Activated B cell treated with CpG ODN at 0.5 μM for 24 hours (primary cell): ENCODE results near the gene LIMS2. TPM values are rescaled to one million over a fixed set of nuclear protein-coding genes. Genes with fewer than 3 reads are reported as not detected.

Experiments used
- ATAC-seq: fragments of 200-7000 bp; cut with Tn5 transposase; one replicate; pipeline ENCODE4 v1.10.0; 2021; ENCODE audit warnings: low read depth, mild to moderate bottlenecking, moderate library complexity
- CTCF ChIA-PET: fragments of 350-600 bp; sonication (Branson Sonifier 250); formaldehyde crosslinking; loops from one replicate; lab custom pipeline; 2021; ENCODE audit warnings: antibody characterized with exemption; lab: Charles Lee
- POLR2A ChIA-PET: fragments of 350-600 bp; sonication (Branson Sonifier 250); formaldehyde crosslinking; loops from one replicate; lab custom pipeline; 2021; ENCODE audit warnings: antibody characterized with exemption; lab: Charles Lee
- DNase-seq: peaks from one replicate; pipeline ENCODE4 v3.0.0; 2022
- H3K27ac Mint-ChIP-seq: one replicate; pipeline ENCODE4 v1.8.0; 2020; ENCODE audit warnings: mixed read lengths
- H3K27me3 Mint-ChIP-seq: one replicate; pipeline ENCODE4 v1.8.0; 2021; ENCODE audit warnings: mixed read lengths
- H3K36me3 Mint-ChIP-seq: one replicate; pipeline ENCODE4 v1.8.0; 2021; ENCODE audit warnings: low read depth, mixed read lengths
- H3K4me1 Mint-ChIP-seq: one replicate; pipeline ENCODE4 v1.8.0; 2021; ENCODE audit warnings: mixed read lengths
- H3K4me3 Mint-ChIP-seq: one replicate; pipeline ENCODE4 v1.8.0; 2020; ENCODE audit warnings: mild to moderate bottlenecking, mixed read lengths
- H3K9me3 Mint-ChIP-seq: one replicate; pipeline ENCODE4 v1.8.0; 2020; ENCODE audit warnings: mixed read lengths
- intact Hi-C: fragments of 100-400 bp; cut with micrococcal nuclease; formaldehyde crosslinking; loops from one replicate; pipeline ENCODE4 v1.15.1; 2024
- total RNA-seq: library from RNA; stranded (reverse); gene quantifications from 2 replicates; pipeline ENCODE4 v1.2.3, GENCODE V29; 2022
- TF ChIP-seq, protein P1 (sequence below): fragments of 200-600 bp; IDR thresholded peaks from one replicate; pipeline ENCODE4 v1.8.0; 2022; ENCODE audit warnings: antibody characterized with exemption, mild to moderate bottlenecking

LIMS2 gene
- total RNA-seq = 5.1 and 5.3 TPM in 2 replicates

GRCh38 chr2:127675331-127676261, at the start of gene LIMS2:
TSS of gene LIMS2 (minus strand) at chr2:127675530. CDS start at chr2:127675024, 506 bp downstream.
- H3K9me3 Mint-ChIP-seq = no peaks in the 10 kb centered on the region
- no peak for DNase-seq
- H3K4me3 Mint-ChIP-seq = peak within 1 kb of the TSS; percentile 82
- H3K27ac Mint-ChIP-seq = no peak within 1 kb of the TSS
- ChIA-PET CTCF (interaction anchor here (0.9 to 1.6 kb wide), 2 partner anchors 26 to 84 kb away, joined by 3 to 4 read pairs; no protein-coding TSS in a partner anchor), POLR2A (no interaction called here)
- no peaks in the 10 kb centered on the region for H3K36me3 Mint-ChIP-seq
- TF ChIP-seq, protein P1, sequence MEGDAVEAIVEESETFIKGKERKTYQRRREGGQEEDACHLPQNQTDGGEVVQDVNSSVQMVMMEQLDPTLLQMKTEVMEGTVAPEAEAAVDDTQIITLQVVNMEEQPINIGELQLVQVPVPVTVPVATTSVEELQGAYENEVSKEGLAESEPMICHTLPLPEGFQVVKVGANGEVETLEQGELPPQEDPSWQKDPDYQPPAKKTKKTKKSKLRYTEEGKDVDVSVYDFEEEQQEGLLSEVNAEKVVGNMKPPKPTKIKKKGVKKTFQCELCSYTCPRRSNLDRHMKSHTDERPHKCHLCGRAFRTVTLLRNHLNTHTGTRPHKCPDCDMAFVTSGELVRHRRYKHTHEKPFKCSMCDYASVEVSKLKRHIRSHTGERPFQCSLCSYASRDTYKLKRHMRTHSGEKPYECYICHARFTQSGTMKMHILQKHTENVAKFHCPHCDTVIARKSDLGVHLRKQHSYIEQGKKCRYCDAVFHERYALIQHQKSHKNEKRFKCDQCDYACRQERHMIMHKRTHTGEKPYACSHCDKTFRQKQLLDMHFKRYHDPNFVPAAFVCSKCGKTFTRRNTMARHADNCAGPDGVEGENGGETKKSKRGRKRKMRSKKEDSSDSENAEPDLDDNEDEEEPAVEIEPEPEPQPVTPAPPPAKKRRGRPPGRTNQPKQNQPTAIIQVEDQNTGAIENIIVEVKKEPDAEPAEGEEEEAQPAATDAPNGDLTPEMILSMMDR = no peak
- H3K4me1 Mint-ChIP-seq = peaks cover 11% of the 10 kb centered on the region
- peaks cover 47% of the 10 kb centered on the region for H3K27me3 Mint-ChIP-seq
- intact Hi-C loops = no loop called here
- peak; percentile 21 for ATAC-seq

GRCh38 chr2:127722807-127723206, 47.5 kb upstream of the LIMS2 start:
- peaks cover 68% of the 10 kb centered on the region for H3K36me3 Mint-ChIP-seq
- intact Hi-C loops = no loop called here
- no peaks in the 10 kb centered on the region for H3K9me3 Mint-ChIP-seq
- ChIA-PET POLR2A (no interaction called here), CTCF (no interaction called here)
- ATAC-seq (no peak), DNase-seq (no peak)
- H3K27me3 Mint-ChIP-seq = no peaks in the 10 kb centered on the region
- H3K27ac Mint-ChIP-seq = no peak overlapping the region
- no peaks in the 10 kb centered on the region for H3K4me1 Mint-ChIP-seq
- H3K4me3 Mint-ChIP-seq = no peak overlapping the region
- TF ChIP-seq, protein P1 = no peak

- no peak overlapping the region for H3K4me3 Mint-ChIP-seq
- peaks cover 68% of the 10 kb centered on the region for H3K36me3 Mint-ChIP-seq
- no peak for ATAC-seq
- no peaks in the 10 kb centered on the region for H3K4me1 Mint-ChIP-seq
- H3K27ac Mint-ChIP-seq = no peak overlapping the region
- intact Hi-C loops = no loop called here
- CTCF ChIA-PET = no interaction called here
- POLR2A ChIA-PET = no interaction called here
- TF ChIP-seq, protein P1 = no peak
- no peaks in the 10 kb centered on the region for H3K27me3 Mint-ChIP-seq
- no peaks in the 10 kb centered on the region for H3K9me3 Mint-ChIP-seq
- DNase-seq = no peak
Observed at GRCh38 chr2:127721978-127722355, 46.6 kb upstream of the LIMS2 start.

DNA sequence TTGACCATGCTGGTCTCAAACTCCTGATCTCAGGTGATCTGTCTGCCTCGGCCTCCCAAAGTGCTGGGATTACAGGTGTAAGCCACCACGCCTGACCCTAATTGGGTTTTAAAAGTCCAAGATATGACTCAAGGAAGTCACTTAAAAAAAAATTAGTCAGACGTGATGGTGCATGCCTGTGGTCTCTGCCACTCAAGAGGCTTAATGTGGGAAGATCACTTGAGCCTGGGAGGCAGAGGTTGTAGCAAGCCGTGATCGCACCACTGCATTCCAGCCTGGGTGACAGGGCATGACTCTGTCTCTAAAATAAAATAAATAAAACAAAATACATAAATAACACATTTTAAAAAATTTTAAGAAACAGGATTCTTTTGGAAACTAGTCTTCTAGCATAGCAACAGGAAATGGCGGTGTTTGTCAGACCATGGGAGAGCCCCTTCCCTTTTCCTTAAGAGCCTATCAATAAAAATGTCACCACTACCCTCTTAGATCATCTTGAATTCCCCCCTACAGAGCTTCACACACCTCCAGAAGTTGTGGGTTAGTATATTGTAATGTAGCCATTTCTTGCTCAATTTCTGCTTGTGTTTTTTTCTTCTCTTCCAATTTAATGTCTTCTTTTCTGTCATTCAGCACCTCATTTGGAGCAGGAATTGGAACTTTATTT, 46.1 kb upstream of the LIMS2 start:
- Mint-ChIP-seq H3K27me3 (no peaks in the 10 kb centered on the region), H3K9me3 (no peaks in the 10 kb centered on the region), H3K4me1 (no peaks in the 10 kb centered on the region), H3K4me3 (no peak overlapping the region), H3K27ac (no peak overlapping the region), H3K36me3 (peaks cover 70% of the 10 kb centered on the region)
- ChIA-PET CTCF (no interaction called here), POLR2A (no interaction called here)
- DNase-seq = no peak
- TF ChIP-seq, protein P1 = no peak
- no peak for ATAC-seq
- intact Hi-C loops = no loop called here
